ENCODE measurements around the gene GNAQ.

GNAQ gene

DNA sequence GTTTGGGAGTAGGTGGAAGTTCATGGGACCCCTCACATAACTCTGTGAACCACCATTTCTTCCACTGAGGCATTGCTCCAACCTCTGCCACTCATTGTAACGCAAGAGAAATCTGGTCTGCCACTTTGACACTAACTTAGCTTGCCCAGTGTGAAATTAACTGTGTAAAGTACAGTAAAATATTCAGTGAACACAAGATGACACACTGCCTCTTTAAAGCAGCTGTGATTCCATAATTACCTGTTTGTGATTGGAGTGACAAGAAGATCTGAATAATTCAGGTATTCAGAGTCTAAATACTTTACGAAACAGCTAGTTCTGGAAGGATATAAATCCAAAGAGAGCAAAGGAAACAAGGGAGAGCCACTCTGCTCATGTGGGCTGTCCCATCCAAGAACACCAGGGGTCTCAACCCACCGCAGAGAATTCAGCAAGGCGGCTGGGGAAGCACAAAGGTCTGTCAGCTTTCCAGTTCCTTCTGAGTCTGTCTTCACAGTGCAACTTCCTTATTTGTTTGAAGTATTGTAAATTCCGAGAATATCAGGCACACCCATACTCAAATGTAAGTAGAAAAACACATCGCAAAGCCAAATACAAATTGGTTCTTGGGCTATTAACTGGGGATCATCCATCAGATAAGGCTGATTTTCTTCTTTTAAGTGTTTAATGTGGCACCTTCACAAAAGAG is 86.9 kb downstream of the GNAQ start:
- DNase-seq (ENCODE audit: low read depth in 2 of 2) = no peak

GRCh38 chr9:77943057-77943456 is 88.6 kb downstream of the GNAQ start:
- DNase-seq (ENCODE audit: low read depth in 2 of 2) = no peak

GRCh38 chr9:77939149-77939668 is 92.4 kb downstream of the GNAQ start:
- DNase-seq (ENCODE audit: low read depth in 2 of 2) = no peak

DNA sequence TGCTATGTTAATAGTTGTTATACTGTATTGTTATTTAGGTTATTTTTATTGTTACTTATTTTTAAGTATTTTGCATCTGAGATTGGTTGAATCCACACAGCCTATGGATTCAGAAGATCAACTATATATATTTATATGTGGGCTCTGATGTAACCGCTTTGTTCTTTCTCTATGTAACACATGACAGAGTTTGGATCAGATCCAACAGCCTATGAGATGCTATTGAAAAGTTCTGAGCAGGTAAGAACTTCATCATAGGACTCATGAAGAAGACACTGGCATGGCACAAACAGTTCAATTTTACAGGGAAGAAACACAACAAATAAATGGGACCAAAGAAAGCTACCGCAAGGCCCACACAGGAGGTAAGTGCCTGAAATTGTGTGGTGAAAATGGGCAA is 93.4 kb downstream of the GNAQ start:
- no peak for DNase-seq (ENCODE audit: low read depth in 2 of 2)

DNA sequence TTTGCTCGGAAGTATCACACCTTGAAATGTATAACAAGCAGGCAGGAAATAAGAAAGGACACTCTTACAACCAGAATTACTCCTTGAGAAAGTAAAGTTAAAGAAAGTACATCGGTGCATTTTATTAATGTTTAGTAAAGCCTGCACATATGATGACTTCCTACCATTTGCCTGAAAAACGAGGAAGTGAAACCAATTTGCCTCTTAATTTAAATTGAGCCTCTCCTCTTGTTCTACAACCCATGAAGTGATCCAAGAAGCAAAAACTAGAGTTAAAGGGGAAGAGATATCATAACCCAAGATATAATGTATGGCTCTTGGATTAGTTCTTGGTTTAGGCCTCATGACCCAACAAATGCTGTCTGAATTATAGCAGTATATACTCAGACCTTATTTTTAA is 95.6 kb downstream of the GNAQ start:
- DNase-seq (ENCODE audit: low read depth in 2 of 2) = no peak

DNA sequence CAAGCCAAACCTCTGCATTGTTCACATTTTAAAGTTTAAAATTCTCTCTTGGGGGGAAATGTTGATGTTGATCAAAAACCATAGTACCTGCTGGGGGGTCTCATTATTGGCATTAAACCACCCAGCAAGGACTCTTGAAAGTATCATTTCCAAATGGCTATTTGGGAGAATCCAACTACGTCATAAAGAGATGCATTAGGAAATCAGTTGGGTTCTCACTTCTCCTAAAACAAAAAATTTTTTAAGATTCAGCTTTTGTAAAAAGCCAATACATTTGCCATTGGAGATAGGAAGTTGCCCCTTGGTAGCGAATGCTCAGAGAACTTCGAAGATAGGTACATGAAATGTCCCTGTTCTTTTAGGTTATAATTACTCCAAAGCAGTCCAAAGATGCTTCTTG is 96.4 kb downstream of the GNAQ start:
- DNase-seq (ENCODE audit: low read depth in 2 of 2) = no peak

DNA sequence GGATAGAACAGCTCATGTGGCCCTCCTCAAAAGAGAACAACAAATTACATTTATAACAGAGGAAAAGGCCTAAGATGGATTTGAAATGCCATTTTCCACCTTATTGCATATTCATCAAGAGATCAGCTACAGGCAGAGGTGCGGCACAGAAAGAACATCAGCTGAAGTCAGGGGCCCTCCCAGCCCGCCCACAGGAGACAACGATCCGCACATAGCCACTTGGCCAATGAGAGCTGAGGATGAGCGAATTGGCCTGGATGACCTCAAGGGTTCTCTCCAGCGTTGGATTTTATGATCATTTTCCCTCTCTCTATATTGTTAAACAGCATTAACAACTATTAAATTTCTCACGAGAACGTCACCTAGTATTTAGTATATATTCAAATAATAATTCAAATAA is 97.6 kb downstream of the GNAQ start:
- no peak for DNase-seq (ENCODE audit: low read depth in 2 of 2)

GRCh38 chr9:77933019-77933418 is 98.6 kb downstream of the GNAQ start:
- no peak for DNase-seq (ENCODE audit: low read depth in 2 of 2)

DNA sequence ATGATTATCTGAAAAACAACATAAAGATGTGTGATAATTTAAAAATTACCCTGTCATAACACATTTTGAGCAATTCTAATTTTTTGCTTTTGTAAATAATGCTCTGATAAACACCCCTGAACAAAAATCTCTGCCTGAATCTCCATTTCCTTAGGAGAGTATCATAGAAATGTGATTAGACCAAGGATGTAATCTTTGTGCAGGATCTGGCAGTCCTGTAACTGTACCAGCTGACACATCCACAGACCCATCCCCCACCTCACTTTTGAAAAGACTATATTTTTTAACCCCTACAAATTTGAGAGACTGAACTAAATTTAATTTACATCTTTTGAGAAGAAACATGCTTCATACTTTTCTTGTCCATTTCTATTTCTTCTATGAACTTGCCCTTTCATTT is 101.7 kb downstream of the GNAQ start:
- DNase-seq (ENCODE audit: low read depth in 2 of 2) = no peak

DNA sequence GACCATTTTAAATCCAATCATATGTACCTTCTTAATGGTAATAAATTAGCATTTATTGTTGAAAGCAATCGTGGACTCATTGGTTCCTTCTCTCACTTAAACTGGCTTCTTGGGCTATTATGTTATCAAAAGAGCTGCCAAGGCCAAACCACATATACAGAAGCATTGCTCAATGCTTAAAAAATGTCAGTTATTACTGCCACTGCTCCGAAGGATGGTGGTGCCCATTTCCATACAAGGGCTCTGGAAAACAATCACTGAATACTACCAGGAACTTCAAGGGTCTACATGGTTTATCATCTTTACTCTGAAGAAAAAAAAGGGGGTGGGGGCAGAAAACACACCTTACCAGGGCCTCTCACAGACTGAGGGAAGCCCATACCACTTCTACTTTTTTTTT is 104.3 kb downstream of the GNAQ start:
- no peak for DNase-seq (ENCODE audit: low read depth in 2 of 2)

DNA sequence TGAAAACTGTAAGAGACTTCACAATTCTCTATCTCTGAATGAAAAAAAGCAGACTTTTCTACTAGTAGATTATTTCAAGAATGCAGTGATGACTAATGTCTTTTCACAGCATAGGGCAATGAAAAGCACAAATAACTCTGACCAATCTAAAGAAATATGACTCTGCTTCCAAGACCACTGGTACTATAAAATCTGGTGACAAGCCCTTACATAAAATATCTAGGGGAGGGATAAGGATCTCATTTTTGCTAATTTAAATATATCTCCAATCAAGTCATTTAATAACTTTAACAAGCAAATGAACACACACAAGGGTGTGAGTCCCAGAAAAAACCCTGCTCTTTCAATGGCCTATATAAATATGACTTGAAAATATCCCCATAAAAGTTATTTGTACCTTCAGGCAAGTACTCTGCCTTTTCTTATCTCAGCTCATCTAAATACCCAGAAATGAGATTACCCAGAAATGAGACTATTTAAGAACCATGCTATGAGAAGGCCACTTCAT is 105.2 kb downstream of the GNAQ start:
- DNase-seq (ENCODE audit: low read depth in 2 of 2) = no peak

DNA sequence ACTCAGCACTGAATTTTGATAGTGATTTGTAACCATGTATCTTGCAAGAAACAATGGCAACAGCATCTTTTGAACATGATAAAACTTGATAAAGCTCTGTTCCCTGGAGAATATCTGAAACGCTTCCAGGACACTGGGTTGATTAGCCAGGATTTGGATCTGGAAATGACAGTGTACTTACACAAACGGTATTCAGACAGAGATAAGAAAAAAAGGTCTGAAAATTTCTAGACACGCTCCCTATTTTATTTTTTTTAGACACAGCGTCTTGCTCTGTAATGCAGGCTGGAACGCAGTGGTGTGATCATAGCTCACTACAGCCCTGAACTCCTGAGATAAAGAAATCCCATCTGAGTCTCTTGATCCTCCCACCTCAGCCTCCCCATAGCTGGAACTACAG is 109.0 kb downstream of the GNAQ start:
- no peak for DNase-seq (ENCODE audit: low read depth in 2 of 2)

DNA sequence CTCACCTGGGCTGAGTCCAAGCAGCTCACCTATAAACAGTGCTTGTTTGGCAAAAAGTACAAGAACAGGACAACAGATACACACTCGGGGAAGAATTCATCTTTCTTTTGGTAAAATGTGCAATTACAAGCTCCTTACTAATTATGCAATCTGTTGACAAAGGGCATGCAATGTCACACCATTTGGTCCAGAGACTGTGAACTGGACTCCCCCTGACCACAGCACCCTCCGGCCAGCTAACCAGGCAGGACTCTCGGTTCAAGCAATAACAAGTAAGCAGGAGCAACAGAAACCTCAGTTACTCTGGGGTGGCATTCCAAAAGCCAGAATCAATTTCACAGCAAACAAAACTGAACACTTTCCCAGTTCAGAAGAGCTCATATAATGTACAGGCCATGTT is 113.8 kb downstream of the GNAQ start:
- DNase-seq (ENCODE audit: low read depth in 2 of 2) = no peak

- no peak for DNase-seq (ENCODE audit: low read depth in 2 of 2)
Observed at GRCh38 chr9:77916820-77917219, 114.8 kb downstream of the GNAQ start.

DNA sequence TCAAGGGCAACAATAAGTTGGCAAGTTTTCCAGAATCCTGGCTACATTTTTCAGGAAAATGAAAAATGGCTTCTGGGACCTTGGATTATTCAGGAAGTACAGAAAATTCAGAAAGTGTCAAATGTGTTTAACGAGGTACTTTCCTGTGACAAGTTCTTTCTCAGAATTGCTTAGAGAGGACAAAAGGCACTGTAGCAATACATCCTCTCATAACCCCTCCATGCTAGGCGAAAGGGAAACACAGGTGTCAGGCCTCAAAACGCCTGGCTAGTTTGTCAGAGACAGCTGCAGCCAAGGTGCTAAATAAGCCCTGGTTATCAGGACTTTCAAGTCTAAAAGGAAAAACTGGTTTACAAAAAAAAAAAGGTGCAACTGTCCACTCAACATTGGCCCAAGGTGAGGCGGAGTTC is 115.2 kb downstream of the GNAQ start:
- no peak for DNase-seq (ENCODE audit: low read depth in 2 of 2)

- no peak for DNase-seq (ENCODE audit: low read depth in 2 of 2)
Observed at GRCh38 chr9:77915744-77916143, 115.9 kb downstream of the GNAQ start.

DNA sequence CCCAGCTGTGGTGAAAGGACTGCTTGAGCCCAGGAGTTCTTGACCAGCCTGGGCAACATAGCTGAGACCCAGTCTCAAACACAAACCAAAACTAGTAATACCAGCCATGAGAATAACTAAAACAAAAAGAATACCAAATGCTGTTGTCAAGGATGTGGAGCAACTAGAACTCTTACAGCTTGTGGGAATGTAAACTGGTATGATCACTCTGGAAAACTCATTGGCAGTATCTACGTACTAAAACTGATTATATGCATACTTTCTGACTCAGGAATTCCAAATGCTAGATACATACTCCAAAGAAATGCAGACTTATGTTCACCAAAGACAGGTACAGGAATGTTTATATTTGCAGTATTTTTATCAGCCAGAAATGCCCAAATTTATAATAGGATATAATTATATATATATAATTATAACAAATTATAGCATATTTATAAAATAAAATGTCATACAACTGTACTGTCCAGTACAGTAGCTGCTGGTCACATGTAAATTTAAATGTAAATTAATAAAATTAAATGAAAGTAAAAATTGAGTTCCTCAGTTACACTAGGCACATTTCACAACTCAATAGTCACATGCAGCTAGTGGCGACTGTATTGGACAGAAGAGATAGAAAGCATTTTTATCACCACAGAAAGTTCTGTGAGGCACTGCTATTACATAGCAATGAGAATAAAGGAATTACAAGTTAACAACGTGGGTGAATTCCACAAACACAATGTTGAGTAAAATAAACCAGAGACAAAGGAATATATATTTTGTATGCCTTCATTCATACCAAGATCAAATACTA is 118.5 kb downstream of the GNAQ start:
- no peak for DNase-seq (ENCODE audit: low read depth in 2 of 2)

DNA sequence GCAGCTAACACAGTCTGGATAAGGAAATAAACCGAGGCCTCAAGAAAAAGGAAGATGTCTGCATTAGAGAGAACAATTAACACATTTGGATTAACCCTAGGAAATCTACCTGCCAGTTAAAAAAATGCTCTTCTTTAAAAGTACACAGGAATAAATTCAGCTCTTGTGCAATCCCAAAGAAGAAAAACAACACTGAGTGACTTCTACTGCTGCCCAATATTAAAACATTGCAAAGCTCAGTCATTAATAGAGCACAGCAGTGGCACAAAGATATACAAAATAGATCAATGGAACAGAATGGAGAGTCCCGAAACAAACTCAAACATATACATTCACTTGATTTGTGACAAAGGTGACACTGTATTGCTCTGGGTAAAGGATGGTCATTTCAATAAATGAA is 119.7 kb downstream of the GNAQ start:
- DNase-seq (ENCODE audit: low read depth in 2 of 2) = no peak

GRCh38 chr9:77910194-77910621 is 121.4 kb downstream of the GNAQ start:
- DNase-seq (ENCODE audit: low read depth in 2 of 2) = no peak

- DNase-seq (ENCODE audit: low read depth in 2 of 2) = no peak
Observed at GRCh38 chr9:77909306-77909705, 122.3 kb downstream of the GNAQ start.

DNA sequence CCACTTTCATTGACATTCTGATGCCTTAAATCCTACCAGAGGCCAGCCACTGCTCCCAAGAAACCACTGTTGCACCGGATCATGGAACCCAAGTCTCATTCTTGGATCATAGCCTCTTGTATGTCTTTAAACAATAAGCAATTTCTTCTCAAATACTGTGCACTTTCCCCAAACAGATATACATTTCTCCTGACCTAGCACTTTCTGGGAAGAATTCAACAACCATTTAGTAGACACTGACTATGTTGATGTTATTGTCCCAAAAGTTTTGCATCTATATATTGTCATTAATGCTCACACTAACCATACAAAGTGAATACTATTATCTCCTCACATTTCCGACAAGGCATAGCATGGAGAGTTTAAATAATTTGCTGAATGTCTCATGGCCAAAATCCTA is 123.3 kb downstream of the GNAQ start:
- DNase-seq (ENCODE audit: low read depth in 2 of 2) = no peak

DNA sequence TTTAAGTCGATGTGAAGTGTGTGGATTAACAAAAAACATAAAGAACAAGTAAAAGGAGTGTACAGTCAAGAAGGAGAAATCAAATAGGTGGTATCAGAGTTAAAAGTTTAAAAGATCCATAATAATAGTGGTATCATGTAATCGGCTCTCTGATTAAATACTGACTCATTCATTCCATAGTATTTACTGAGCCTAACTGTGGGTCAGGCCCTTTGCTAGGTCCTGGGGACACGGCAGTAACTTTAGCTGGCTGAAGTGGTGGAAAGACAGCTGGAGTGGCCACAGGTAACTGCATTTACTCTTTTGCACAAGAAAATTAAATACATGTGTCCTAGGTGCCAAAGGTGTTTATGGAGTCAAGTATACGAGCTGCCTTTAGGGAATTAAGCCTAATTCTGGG is 124.0 kb downstream of the GNAQ start:
- no peak for DNase-seq (ENCODE audit: low read depth in 2 of 2)

DNA sequence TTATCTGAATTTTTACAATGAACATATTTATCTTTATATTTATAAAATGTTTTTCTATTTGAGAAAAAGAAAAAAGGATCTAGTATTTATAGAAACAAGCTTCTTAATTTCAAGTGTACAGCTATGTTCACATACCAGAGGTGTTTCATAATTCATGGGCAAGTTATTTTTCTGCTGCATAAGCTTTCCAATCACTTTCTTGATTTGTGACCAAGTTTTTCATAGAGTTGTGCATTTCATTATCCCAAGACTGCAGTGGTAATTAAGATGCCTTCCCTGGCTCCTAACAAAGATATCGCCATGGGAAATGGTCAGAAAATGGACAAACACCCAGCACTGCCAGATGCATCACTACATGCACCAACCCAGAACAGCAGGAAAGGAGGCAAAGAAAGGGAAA is 124.6 kb downstream of the GNAQ start:
- no peak for DNase-seq (ENCODE audit: low read depth in 2 of 2)
